HCT116 (cell line): Measurements from ENCODE around the gene DACH2. TPM values are rescaled to one million over a fixed set of nuclear protein-coding genes. Genes with fewer than 3 reads are reported as not detected.

Experiments
- ATAC-seq: fragments of 200-7000 bp; cut with Tn5 transposase; 2 replicates; pipeline ENCODE4 v1.9.1; 2020; ENCODE audit warnings: mild to moderate bottlenecking, moderate library complexity
- BruUV-seq: library from RNA; stranded (reverse); fragments of 400-500 nt; replicated peaks from 2 replicates; lab custom pipeline; 2021; lab: Mats Ljungman, UMichigan
- CTCF ChIA-PET: fragments of 300-600 bp; sonication (Branson Sonifier 250); formaldehyde crosslinking; loops from one replicate; lab custom pipeline; 2021; ENCODE audit warnings: antibody characterized with exemption; lab: Charles Lee
- POLR2A ChIA-PET: fragments of 300-600, 350-600 bp; sonication (Branson Sonifier 250); formaldehyde crosslinking; loops from one replicate; lab custom pipeline; 2021; ENCODE audit warnings: antibody characterized with exemption; lab: Charles Lee
- RAD21 ChIA-PET, 2 experiments: fragments of 300-600 bp; sonication (Branson Sonifier 250); formaldehyde crosslinking; loops; one replicate each; lab custom pipeline; 2023; ENCODE audit warnings: low total read pairs in 2 of 2; ENCODE audit not compliant: uncharacterized antibody in 2 of 2, unreplicated experiment in 2 of 2, low non-redundant PET in 1 of 2; lab: Charles Lee
- DNase-seq: peaks from one replicate; pipeline ENCODE4 v3.0.0-alpha.2; 2010; ENCODE audit warnings: low read depth, low spot score
- H2AFZ ChIP-seq: fragments of 200-600 bp; shearing (Covaris generic), sonication (generic); 2 replicates; pipeline ENCODE4 v1.6.1; 2017; ENCODE audit warnings: low read depth, mixed run types, mixed read lengths, antibody characterized with exemption, low read length; ENCODE audit not compliant: poor library complexity, severe bottlenecking
- H3K27ac ChIP-seq: 2 replicates; pipeline ENCODE4 v1.5.1; 2012; ENCODE audit warnings: low read depth, low read length
- H3K27me3 ChIP-seq: fragments of 200-600 bp; sonication (generic); 2 replicates; pipeline ENCODE4 v1.6.1; 2016; ENCODE audit warnings: mixed run types, low read length, mixed read lengths; ENCODE audit not compliant: insufficient read depth
- H3K36me3 ChIP-seq, 2 experiments: fragments of 200-500 bp in 1 of 2; fragments of 200-600 bp in 1 of 2; sonication (Bioruptor generic) in 1 of 2; sonication (generic) in 1 of 2; 2 replicates each; pipeline versions ENCODE4 v1.5.1 to v1.6.1; 2014 to 2016; ENCODE audit warnings: low read length in 2 of 2, inconsistent platforms in 1 of 2, mixed read lengths in 1 of 2, mixed run types in 1 of 2; ENCODE audit not compliant: insufficient read depth in 2 of 2, control insufficient read depth in 1 of 2
- H3K4me1 ChIP-seq, 2 experiments: fragments of 200-600 bp in 1 of 2; sonication (generic) in 1 of 2; 2 replicates each; pipeline versions ENCODE4 v1.5.1 to v1.6.1; 2012 to 2017; ENCODE audit warnings: low read length in 2 of 2, inconsistent platforms in 1 of 2, mild to moderate bottlenecking in 1 of 2, mixed read lengths in 1 of 2, mixed run types in 1 of 2, moderate library complexity in 1 of 2; ENCODE audit not compliant: insufficient read depth in 2 of 2, control insufficient read depth in 1 of 2
- H3K4me2 ChIP-seq: fragments of 200-600 bp; sonication (generic); 2 replicates; pipeline ENCODE4 v1.6.1; 2017; ENCODE audit warnings: mixed run types, low read length, mixed read lengths
- H3K4me3 ChIP-seq, 2 experiments: fragments of 200-600 bp in 1 of 2; sonication (generic) in 1 of 2; replicated peaks in 1 of 2; 2 replicates each; pipeline ENCODE4 v1.5.1; 2011 to 2016; ENCODE audit warnings: low read length in 2 of 2, control low read depth in 1 of 2, low read depth in 1 of 2, mild to moderate bottlenecking in 1 of 2, mixed read lengths in 1 of 2, mixed run types in 1 of 2
- H3K79me2 ChIP-seq: fragments of 200-600 bp; sonication (generic); 2 replicates; pipeline ENCODE4 v1.6.1; 2017; ENCODE audit warnings: mild to moderate bottlenecking, mixed run types, low read length, moderate library complexity, mixed read lengths; ENCODE audit not compliant: insufficient read depth
- H3K9ac ChIP-seq: fragments of 200-600 bp; sonication (generic); 2 replicates; pipeline ENCODE4 v1.6.1; 2016; ENCODE audit warnings: low read length, mixed read lengths
- H3K9me2 ChIP-seq: fragments of 200-600 bp; sonication (generic), shearing (Covaris generic); 2 replicates; pipeline ENCODE4 v1.6.1; 2017; ENCODE audit warnings: mixed run types, mild to moderate bottlenecking, moderate library complexity; ENCODE audit not compliant: insufficient read depth
- H3K9me3 ChIP-seq, 2 experiments: fragments of 200-500 bp in 1 of 2; fragments of 200-600 bp in 1 of 2; sonication (Bioruptor generic) in 1 of 2; sonication (generic) in 1 of 2; 2 replicates each; pipeline ENCODE4 v1.6.1; 2014 to 2017; ENCODE audit warnings: low read length in 2 of 2, mixed read lengths in 2 of 2, inconsistent platforms in 1 of 2, low read depth in 1 of 2, mild to moderate bottlenecking in 1 of 2, mixed run types in 1 of 2, moderate library complexity in 1 of 2; ENCODE audit not compliant: control insufficient read depth in 1 of 2, insufficient read depth in 1 of 2
- H4K20me1 ChIP-seq: fragments of 200-600 bp; sonication (generic), shearing (Covaris generic); 2 replicates; pipeline ENCODE4 v1.6.1; 2017; ENCODE audit warnings: mixed run types, mild to moderate bottlenecking, moderate library complexity; ENCODE audit not compliant: insufficient read depth
- CBX3 ChIP-seq: IDR thresholded peaks from 2 replicates; pipeline ENCODE4 v1.6.1; 2012; ENCODE audit warnings: low read depth
- CEBPB ChIP-seq: IDR thresholded peaks from 2 replicates; pipeline ENCODE4 v1.6.1; 2012; ENCODE audit warnings: low read depth
- EZH2phosphoT487 ChIP-seq: fragments of 200-600 bp; IDR thresholded peaks from 2 replicates; pipeline ENCODE4 v1.6.1; 2018; ENCODE audit warnings: antibody characterized with exemption, borderline replicate concordance
- POLR2A ChIP-seq: IDR thresholded peaks from 2 replicates; pipeline ENCODE4 v1.7.0; 2011; ENCODE audit warnings: borderline replicate concordance; ENCODE audit not compliant: insufficient read depth, insufficient read length; ENCODE audit errors: extremely low read depth
- SP1 ChIP-seq: IDR thresholded peaks from 2 replicates; pipeline ENCODE4 v1.6.1; 2012; ENCODE audit warnings: low read depth
- TCF7L2 ChIP-seq: IDR thresholded peaks from 2 replicates; pipeline ENCODE4 v1.7.0; 2011; ENCODE audit warnings: borderline replicate concordance, inconsistent platforms; ENCODE audit not compliant: insufficient read depth, insufficient read length; ENCODE audit errors: extremely low read depth
- ZBTB33 ChIP-seq: IDR thresholded peaks from 2 replicates; pipeline ENCODE4 v1.6.1; 2011; ENCODE audit warnings: mild to moderate bottlenecking, low read length, moderate library complexity; ENCODE audit not compliant: insufficient replicate concordance; ENCODE audit errors: extremely low read depth
- ZFX ChIP-seq: fragments of 450-650 bp; IDR thresholded peaks from 2 replicates; pipeline ENCODE4 v1.6.1; 2017
- intact Hi-C: fragments of 100-400 bp; cut with micrococcal nuclease; formaldehyde crosslinking; loops from 2 replicates; pipeline ENCODE4 v1.10.0; 2022
- total RNA-seq: library from RNA; stranded (reverse); gene quantifications from one replicate; pipeline ENCODE4 v1.2.1, GENCODE V29; 2021; ENCODE audit not compliant: unreplicated experiment
- TF ChIP-seq, protein P1 (sequence below), 3 experiments: fragments of 200-600 bp in 1 of 3; sonication (generic) in 1 of 3; IDR thresholded peaks in 2 of 3; conservative IDR thresholded peaks in 1 of 3; 2 replicates each; pipeline ENCODE4 v1.5.1; 2012 to 2017; ENCODE audit warnings: low read depth in 2 of 3, low read length in 2 of 3, antibody characterized with exemption in 1 of 3, borderline replicate concordance in 1 of 3, control low read depth in 1 of 3, mild to moderate bottlenecking in 1 of 3, mixed read lengths in 1 of 3, mixed run types in 1 of 3, moderate library complexity in 1 of 3; ENCODE audit not compliant: insufficient read depth in 1 of 3
- TF ChIP-seq, protein P2 (sequence below): IDR thresholded peaks from 2 replicates; pipeline ENCODE4 v1.6.1; 2012
- TF ChIP-seq, protein P3 (sequence below): IDR thresholded peaks from 2 replicates; pipeline ENCODE4 v1.6.1; 2012

The DACH2 gene
- total RNA-seq, 1 experiment from 2014 or later = not detected

DNA sequence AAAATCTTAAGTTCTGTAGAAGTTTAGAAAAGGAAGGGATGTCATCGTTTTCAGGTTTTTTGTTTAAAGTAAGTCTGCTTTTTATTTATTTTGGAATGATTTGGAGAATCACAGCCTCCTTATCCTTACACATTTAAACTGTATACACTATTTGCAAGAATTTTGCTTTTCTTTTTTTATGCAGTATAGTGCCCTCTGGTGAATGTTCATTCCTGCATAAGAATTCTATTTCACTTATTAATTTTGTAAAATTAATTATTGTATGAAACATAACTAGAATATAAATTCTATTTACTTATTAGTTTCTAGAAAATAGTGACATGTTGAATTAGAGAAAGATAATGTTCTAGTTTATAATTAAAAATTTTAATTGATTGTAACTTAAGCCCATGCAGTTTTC lies 44.6 kb downstream of the DACH2 start (continued):
- TF ChIP-seq ZFX = no peak
- TF ChIP-seq, protein P1, sequence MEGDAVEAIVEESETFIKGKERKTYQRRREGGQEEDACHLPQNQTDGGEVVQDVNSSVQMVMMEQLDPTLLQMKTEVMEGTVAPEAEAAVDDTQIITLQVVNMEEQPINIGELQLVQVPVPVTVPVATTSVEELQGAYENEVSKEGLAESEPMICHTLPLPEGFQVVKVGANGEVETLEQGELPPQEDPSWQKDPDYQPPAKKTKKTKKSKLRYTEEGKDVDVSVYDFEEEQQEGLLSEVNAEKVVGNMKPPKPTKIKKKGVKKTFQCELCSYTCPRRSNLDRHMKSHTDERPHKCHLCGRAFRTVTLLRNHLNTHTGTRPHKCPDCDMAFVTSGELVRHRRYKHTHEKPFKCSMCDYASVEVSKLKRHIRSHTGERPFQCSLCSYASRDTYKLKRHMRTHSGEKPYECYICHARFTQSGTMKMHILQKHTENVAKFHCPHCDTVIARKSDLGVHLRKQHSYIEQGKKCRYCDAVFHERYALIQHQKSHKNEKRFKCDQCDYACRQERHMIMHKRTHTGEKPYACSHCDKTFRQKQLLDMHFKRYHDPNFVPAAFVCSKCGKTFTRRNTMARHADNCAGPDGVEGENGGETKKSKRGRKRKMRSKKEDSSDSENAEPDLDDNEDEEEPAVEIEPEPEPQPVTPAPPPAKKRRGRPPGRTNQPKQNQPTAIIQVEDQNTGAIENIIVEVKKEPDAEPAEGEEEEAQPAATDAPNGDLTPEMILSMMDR (IDR thresholded peaks at IDR 0.05 in 2 of 3, conservative IDR thresholded peaks at IDR 0.05 in 1 of 3; ENCODE audit: borderline replicate concordance in 1 of 3, insufficient read depth in 1 of 3, low read depth in 2 of 3, low read length in 2 of 3) = no peak
- TF ChIP-seq POLR2A = no peak

GRCh38 chrX:86194758-86195157 lies 46.5 kb downstream of the DACH2 start:
- Histone ChIP-seq H4K20me1 (no peaks in the 10 kb centered on the region), H3K4me3 (no peak overlapping the region), H3K27ac (no peak overlapping the region), H3K9me2 (no peaks in the 10 kb centered on the region), H3K79me2 (no peaks in the 10 kb centered on the region), H3K36me3 (no peaks in the 10 kb centered on the region), H2AFZ (no peak overlapping the region), H3K9me3 (no peaks in the 10 kb centered on the region), H3K27me3 (no peaks in the 10 kb centered on the region), H3K4me2 (no peak overlapping the region), H3K4me1 (no peaks in the 10 kb centered on the region), H3K9ac (no peak overlapping the region)
- ChIA-PET POLR2A (no interaction called here), RAD21 (no interaction called here), CTCF (no interaction called here)
- intact Hi-C loops = no loop called here
- no peak for DNase-seq
- ATAC-seq = no peak
- BruUV-seq = no TSS peak
- TF ChIP-seq, protein P2, sequence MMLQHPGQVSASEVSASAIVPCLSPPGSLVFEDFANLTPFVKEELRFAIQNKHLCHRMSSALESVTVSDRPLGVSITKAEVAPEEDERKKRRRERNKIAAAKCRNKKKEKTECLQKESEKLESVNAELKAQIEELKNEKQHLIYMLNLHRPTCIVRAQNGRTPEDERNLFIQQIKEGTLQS = no peak
- TF ChIP-seq EZH2phosphoT487 (no peak), CBX3 (no peak), CEBPB (no peak), SP1 (no peak), TCF7L2 (no peak), ZBTB33 (no peak)
- TF ChIP-seq, protein P1 (IDR thresholded peaks at IDR 0.05 in 2 of 3, conservative IDR thresholded peaks at IDR 0.05 in 1 of 3; ENCODE audit: borderline replicate concordance in 1 of 3, insufficient read depth in 1 of 3, low read depth in 2 of 3, low read length in 2 of 3) = no peak
- TF ChIP-seq, protein P3, sequence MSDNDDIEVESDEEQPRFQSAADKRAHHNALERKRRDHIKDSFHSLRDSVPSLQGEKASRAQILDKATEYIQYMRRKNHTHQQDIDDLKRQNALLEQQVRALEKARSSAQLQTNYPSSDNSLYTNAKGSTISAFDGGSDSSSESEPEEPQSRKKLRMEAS = no peak
